Effector memory CD4-positive, alpha-beta T cell (primary cell): ENCODE measurements around the gene PGLYRP3.

Experiments
- DNase-seq, 3 donors: peaks; one replicate each; pipeline ENCODE4 v3.0.0-alpha.2; 2020
- H3K27ac ChIP-seq: 2 replicates; pipeline ENCODE4 v1.7.0; 2013; ENCODE audit warnings: mild to moderate bottlenecking, low read length, moderate library complexity; ENCODE audit not compliant: insufficient read depth, poor library complexity, severe bottlenecking
- H3K27me3 ChIP-seq: replicated peaks from 2 replicates; pipeline ENCODE4 v1.7.0; 2013; ENCODE audit warnings: mild to moderate bottlenecking, low read length; ENCODE audit not compliant: insufficient read depth, control insufficient read depth, poor library complexity, severe bottlenecking
- H3K36me3 ChIP-seq: 2 replicates; pipeline ENCODE4 v1.7.0; 2013; ENCODE audit warnings: mild to moderate bottlenecking, low read length, moderate library complexity; ENCODE audit not compliant: control insufficient read depth, insufficient read depth
- H3K4me1 ChIP-seq: 2 replicates; pipeline ENCODE4 v1.7.0; 2013; ENCODE audit warnings: low read length, mild to moderate bottlenecking; ENCODE audit not compliant: control insufficient read depth, insufficient read depth, poor library complexity, severe bottlenecking
- H3K4me3 ChIP-seq: 2 replicates; pipeline ENCODE4 v1.7.0; 2013; ENCODE audit warnings: low read length, low read depth, mild to moderate bottlenecking; ENCODE audit not compliant: insufficient read depth, poor library complexity, severe bottlenecking
- H3K9me3 ChIP-seq: 2 replicates; pipeline ENCODE4 v1.7.0; 2013; ENCODE audit warnings: mild to moderate bottlenecking, low read length, moderate library complexity; ENCODE audit not compliant: control insufficient read depth

Gene PGLYRP3

DNA sequence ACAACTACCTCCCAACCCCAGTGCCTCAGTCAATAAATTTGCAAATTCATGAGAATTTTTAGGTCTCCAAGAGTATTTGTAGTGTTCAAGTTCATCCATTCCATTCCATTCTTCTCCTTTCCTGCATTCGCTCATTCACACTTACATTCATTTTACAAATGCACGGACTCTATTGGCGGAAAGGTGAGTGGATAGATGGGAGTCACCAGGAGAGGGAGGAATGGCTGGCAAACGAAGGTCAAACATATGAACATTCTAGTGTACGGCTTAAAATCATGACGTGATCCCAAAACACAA, 50.7 kb downstream of the PGLYRP3 start:
- DNase-seq, result no peak
- Histone ChIP-seq H3K27ac (no peak overlapping the region), H3K36me3 (no peaks in the 10 kb centered on the region), H3K9me3 (no peaks in the 10 kb centered on the region), H3K4me3 (peak overlapping the region; percentile 56), H3K4me1 (peaks cover 21% of the 10 kb centered on the region), H3K27me3 (peaks cover 28% of the 10 kb centered on the region)

DNA sequence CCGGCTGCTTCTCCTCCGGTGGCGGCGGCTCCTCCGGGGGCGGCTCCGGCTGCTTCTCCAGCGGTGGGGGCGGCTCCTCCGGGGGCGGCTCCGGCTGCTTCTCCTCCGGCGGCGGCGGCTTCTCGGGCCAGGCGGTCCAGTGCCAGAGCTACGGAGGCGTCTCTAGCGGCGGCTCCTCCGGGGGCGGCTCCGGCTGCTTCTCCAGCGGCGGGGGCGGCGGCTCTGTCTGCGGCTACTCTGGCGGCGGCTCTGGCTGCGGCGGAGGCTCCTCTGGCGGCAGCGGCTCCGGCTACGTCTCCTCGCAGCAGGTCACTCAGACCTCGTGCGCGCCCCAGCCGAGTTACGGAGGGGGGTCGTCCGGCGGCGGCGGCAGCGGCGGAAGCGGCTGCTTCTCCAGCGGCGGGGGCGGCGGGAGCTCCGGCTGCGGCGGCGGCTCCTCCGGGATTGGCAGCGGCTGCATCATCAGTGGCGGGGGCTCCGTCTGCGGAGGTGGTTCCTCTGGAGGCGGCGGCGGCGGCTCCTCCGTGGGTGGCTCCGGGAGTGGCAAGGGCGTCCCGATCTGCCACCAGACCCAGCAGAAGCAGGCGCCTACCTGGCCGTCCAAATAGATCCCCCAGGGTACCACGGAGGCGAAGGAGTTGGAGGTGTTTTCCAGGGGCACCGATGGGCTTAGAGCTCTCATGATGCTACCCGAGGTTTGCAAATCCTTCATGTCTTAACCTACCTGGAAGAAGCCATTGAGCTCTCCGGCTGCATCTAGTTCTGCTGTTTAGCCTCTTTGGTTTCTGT, 51.3 kb downstream of the PGLYRP3 start:
- peaks cover 28% of the 10 kb centered on the region for H3K27me3 ChIP-seq
- no peak for DNase-seq

DNA sequence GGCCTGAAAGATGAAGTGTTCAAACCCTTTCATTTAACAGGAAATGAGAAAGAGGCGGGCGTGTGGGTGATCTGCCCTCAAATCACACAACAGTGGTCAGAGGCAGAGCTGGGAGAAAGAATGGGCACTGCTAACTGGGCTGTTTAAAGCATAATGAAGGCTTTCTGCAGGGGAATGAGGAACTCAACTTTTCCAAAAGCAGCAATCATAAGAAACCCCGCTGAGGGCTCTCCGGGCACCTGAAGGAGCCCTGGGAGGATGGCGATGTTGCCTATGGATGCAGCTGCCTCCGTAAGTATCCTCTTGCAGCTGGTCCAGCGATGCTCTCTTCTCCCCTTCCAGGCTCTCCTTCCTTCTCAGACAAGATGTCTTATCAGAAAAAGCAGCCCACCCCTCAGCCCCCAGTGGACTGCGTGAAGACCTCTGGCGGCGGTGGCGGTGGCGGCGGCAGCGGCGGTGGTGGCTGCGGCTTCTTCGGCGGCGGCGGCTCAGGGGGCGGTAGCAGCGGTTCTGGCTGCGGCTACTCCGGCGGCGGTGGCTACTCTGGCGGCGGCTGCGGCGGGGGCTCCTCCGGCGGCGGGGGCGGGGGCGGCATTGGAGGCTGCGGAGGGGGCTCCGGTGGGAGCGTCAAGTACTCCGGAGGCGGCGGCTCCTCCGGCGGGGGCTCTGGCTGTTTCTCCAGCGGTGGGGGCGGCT, 52.0 kb downstream of the PGLYRP3 start:
- H3K9me3 ChIP-seq, result no peaks in the 10 kb centered on the region
- peaks cover 21% of the 10 kb centered on the region for H3K4me1 ChIP-seq
- peaks cover 28% of the 10 kb centered on the region for H3K27me3 ChIP-seq
- peak overlapping the region; percentile 56 for H3K4me3 ChIP-seq
- no peak overlapping the region for H3K27ac ChIP-seq
- no peaks in the 10 kb centered on the region for H3K36me3 ChIP-seq
- DNase-seq, result no peak

More for the DNA sequence above, 51.3 kb downstream of the PGLYRP3 start:
- H3K9me3 ChIP-seq, result no peaks in the 10 kb centered on the region
- H3K4me1 ChIP-seq, result peaks cover 21% of the 10 kb centered on the region
- H3K36me3 ChIP-seq, result no peaks in the 10 kb centered on the region
- no peak overlapping the region for H3K27ac ChIP-seq
- H3K4me3 ChIP-seq, result peak overlapping the region; percentile 56

DNA sequence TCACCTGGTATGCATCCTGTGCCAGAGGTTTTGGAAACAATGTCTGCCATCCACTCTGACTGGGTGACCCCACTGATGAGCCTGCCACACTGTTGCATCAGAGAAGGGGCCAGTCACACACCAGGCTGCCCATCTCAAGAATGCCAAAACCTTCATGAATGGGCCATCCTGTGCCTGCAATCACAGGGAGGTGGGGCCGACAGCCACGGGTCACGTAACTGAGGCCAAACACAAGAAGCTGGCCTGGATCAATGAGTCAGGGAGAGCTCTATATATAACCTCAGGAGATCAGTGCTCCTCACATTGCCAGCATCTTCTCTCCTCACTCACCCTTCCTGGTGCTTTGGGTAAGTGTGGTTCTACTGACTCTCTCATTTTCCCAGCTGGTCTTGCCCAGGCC, 53.4 kb downstream of the PGLYRP3 start, which contains the start of gene LORICRIN:
Gene LORICRIN, plus strand, starts transcription at position 301 of the 400 bp plus-strand sequence. CDS start 1,263 bp downstream, outside the sequence.
- no peaks in the 10 kb centered on the region for H3K36me3 ChIP-seq
- H3K4me1 ChIP-seq, result peaks cover 21% of the 10 kb centered on the region
- no peak within 1 kb of the TSS for H3K27ac ChIP-seq
- no peaks in the 10 kb centered on the region for H3K9me3 ChIP-seq
- no peak for DNase-seq
- H3K27me3 ChIP-seq, result peaks cover 27% of the 10 kb centered on the region
- H3K4me3 ChIP-seq, result no peak within 1 kb of the TSS

DNA sequence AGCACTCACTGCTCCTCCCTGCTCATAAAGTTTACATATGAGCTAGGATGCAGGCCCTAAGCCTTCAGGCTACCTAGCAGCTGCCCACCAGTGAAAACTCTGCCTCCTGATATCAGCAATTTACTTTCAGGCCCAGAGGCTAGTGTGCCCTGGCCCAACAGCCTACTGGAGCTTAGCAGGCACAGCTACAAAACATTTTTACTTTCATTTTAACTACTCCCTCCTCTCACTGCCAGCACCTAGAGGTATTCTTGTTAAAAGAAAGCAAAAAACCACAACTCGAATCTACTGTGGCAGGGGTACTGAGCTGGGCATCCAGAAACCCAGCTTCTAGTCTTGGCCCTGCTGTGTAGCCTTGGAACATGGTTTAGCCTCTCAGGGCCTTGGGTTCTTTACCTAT, 59.1 kb downstream of the PGLYRP3 start:
- no peaks in the 10 kb centered on the region for H3K36me3 ChIP-seq
- no peaks in the 10 kb centered on the region for H3K27me3 ChIP-seq
- no peak overlapping the region for H3K4me3 ChIP-seq
- DNase-seq, result no peak
- H3K4me1 ChIP-seq, result no peaks in the 10 kb centered on the region
- H3K27ac ChIP-seq, result no peak overlapping the region
- no peaks in the 10 kb centered on the region for H3K9me3 ChIP-seq

DNA sequence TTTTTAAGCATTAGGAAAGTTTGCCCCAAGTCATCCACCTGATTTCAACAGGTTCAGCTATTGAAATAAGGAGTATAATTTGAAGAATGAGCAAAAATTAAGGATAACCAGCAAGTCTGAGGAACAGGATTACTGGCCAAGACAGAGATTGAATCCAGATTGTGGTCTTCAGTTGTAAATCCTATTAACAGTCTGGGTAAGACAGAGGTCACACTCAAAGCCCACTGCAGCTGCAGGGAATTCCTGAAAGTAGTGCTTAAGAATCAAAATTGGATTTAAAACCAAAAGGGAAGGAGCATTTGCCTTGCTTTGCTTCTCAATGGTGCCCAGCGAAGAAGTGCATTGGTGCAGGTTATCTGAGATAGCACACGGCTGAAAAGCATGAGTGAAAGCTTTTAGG, 59.7 kb downstream of the PGLYRP3 start:
- Histone ChIP-seq H3K27ac (no peak overlapping the region), H3K9me3 (no peaks in the 10 kb centered on the region), H3K36me3 (no peaks in the 10 kb centered on the region), H3K27me3 (no peaks in the 10 kb centered on the region), H3K4me1 (no peaks in the 10 kb centered on the region), H3K4me3 (no peak overlapping the region)
- no peak for DNase-seq

DNA sequence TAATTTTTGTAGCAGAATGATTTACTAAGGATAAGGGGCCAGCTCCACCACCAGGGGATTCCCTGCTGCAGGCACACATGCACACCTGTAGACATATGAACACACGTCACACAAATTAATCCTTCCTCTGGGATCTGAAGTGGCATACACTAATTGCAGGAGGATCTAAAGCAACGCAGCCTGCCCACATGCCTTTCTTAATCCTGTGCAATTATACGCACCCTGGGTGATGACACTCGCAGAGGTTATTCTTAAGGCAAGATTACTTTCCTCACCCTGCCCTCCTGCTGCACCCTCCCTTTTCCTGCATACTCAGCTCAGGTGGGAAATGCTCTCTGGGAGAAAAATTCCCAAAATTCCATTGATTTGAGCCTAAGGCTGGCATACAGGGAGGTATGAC, 60.8 kb downstream of the PGLYRP3 start:
- no peak for DNase-seq
- Histone ChIP-seq H3K27me3 (no peaks in the 10 kb centered on the region), H3K4me3 (no peak overlapping the region)

DNA sequence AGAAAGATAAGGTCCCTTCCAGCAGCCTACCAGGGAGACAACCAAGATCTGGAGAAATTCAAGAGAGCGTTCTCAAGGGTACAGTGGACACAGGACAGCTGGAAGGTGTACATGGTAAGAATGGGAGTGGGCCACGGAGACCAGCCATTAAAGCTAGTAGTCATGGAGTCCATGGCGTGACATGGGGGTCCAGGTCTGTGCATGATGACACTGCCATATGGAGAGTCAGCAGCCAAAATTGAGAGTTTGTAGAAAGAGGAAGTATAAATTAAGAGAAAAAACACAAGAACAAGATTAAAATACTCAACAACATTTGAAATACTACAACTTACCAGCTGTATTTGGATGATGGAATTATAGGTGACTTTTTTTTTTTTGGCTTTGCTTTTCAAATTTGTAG, 61.2 kb downstream of the PGLYRP3 start:
- H3K4me1 ChIP-seq, result no peaks in the 10 kb centered on the region
- no peak for DNase-seq
- no peaks in the 10 kb centered on the region for H3K36me3 ChIP-seq
- no peaks in the 10 kb centered on the region for H3K9me3 ChIP-seq
- no peak overlapping the region for H3K4me3 ChIP-seq
- H3K27ac ChIP-seq, result no peak overlapping the region
- H3K27me3 ChIP-seq, result no peaks in the 10 kb centered on the region

More for the DNA sequence above, 60.8 kb downstream of the PGLYRP3 start:
- H3K27ac ChIP-seq, result no peak overlapping the region
- H3K9me3 ChIP-seq, result no peaks in the 10 kb centered on the region
- H3K36me3 ChIP-seq, result no peaks in the 10 kb centered on the region
- H3K4me1 ChIP-seq, result no peaks in the 10 kb centered on the region

DNA sequence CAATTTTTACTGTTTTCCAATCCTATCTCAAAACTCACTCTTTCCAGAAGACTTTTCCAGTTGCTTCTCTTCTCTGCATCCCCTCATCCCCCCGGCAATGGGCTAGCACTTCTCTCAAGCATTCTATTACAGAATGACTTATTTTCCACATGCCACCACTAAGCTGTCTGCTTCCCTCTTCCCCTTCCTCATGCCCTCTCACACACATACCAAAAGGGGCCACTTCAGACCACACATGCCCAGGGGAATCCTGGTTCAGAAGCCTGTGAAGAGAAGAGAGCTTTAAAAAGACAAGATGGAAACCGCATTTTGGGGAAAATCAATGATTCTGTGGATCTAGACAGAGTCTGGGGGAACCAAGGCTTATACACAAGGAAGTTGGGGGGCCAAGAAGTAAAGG, 61.7 kb downstream of the PGLYRP3 start:
- Histone ChIP-seq H3K9me3 (no peaks in the 10 kb centered on the region), H3K27me3 (no peaks in the 10 kb centered on the region), H3K27ac (no peak overlapping the region), H3K36me3 (no peaks in the 10 kb centered on the region), H3K4me1 (no peaks in the 10 kb centered on the region), H3K4me3 (no peak overlapping the region)
- no peak for DNase-seq

DNA sequence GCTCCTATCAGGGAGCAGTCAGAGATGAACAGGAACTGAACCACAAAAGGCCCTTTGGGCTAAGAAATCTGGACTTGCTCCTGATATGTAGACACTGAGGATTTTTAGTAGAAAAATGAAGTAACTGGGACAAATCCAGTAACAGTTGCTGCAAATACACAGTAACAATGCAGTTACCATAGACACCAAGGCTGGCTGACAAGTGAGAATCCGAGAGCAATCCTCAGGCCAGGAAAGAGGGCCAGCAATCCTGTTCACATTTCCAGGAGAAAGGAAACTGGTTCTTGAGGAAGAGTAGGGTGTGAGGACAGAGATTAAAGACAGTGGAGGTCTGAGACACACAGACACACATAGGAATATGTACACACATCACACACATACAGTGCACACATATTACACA, 62.6 kb downstream of the PGLYRP3 start:
- H3K27me3 ChIP-seq, result no peaks in the 10 kb centered on the region
- H3K9me3 ChIP-seq, result no peaks in the 10 kb centered on the region
- no peaks in the 10 kb centered on the region for H3K4me1 ChIP-seq
- no peak overlapping the region for H3K4me3 ChIP-seq
- H3K36me3 ChIP-seq, result no peaks in the 10 kb centered on the region
- no peak for DNase-seq
- no peak overlapping the region for H3K27ac ChIP-seq
